ENCODE measurements around the gene WDR5. TPM values are rescaled to one million over a fixed set of nuclear protein-coding genes. Genes with fewer than 3 reads are reported as not detected.

WDR5 gene
- 25.9 and 34.3 TPM in 2 replicates for total RNA-seq (2013; cell fraction: nucleolus; rRNA removed)
- total RNA-seq (2014; rRNA removed) (27.6 and 33.2 TPM in 2 replicates), total RNA-seq (2014; rRNA removed; fragmentation: Illumina TruSeq; extraction: Trizol) (24.0 and 27.0 TPM in 2 replicates), total RNA-seq (2021) (43.7 and 43.9 TPM in 2 replicates), polyA plus RNA-seq (2011; rRNA removed) (25.5 and 29.0 TPM in 2 replicates), polyA plus RNA-seq (2014; fragmentation: Illumina TruSeq; extraction: Trizol) (30.7 and 33.1 TPM in 2 replicates), polyA plus RNA-seq (2014; fragmentation: Nextera tagmentation; extraction: Ambion mirVana) (1 to 10 TPM; 1.4 to 3.8 TPM), polyA plus RNA-seq (2014; rRNA removed) (37.1 and 44.9 TPM in 2 replicates), polyA plus RNA-seq (2016; fragmentation: Nextera tagmentation; extraction: Ambion mirVana) (10 to 100 TPM; 36.9 to 42.7 TPM), polyA minus RNA-seq (2011; rRNA and poly(A)+ RNA removed) (16.2 and 21.2 TPM in 2 replicates), Bru-seq, nascent RNA (percentile 72 among the genes with signal in this experiment), BruChase-seq, experiment 1, labeled RNA remaining after a 6-hour chase (percentile 85 among the genes with signal in this experiment), BruChase-seq, experiment 2, labeled RNA remaining after a 2-hour chase (percentile 85 among the genes with signal in this experiment)
- polyA plus RNA-seq (2011; ENCODE audit: low read depth): 13.2 TPM
- polyA plus RNA-seq (2011; cell fraction: cytosol; rRNA removed): 33.1 and 40.0 TPM in 2 replicates
- polyA plus RNA-seq (2011; cell fraction: nucleus; rRNA removed): 61.7 and 83.0 TPM in 2 replicates
- 22.4 and 23.7 TPM in 2 replicates for polyA plus RNA-seq (2012)
- 12.0 and 14.2 TPM in 2 replicates for polyA minus RNA-seq (2011; cell fraction: cytosol; rRNA and poly(A)+ RNA removed)
- 20.9 and 31.9 TPM in 2 replicates for polyA minus RNA-seq (2011; cell fraction: nucleus; rRNA and poly(A)+ RNA removed)
- long read RNA-seq, experiment 1, transcript WDR5-201 (14 exons, 3,151 nt): major isoform, 42 of 51 reads
- long read RNA-seq, experiment 1, partial matches to known transcripts: 2 of 51 reads
- long read RNA-seq, experiment 1, other reads (novel, unspliced or antisense): 7 of 51 reads
- long read RNA-seq, experiment 2, transcript WDR5-201 (14 exons, 3,151 nt): major isoform, 18 of 28 reads
- long read RNA-seq, experiment 2, partial matches to known transcripts: 5 of 28 reads
- long read RNA-seq, experiment 2, other reads (novel, unspliced or antisense): 5 of 28 reads

DNA sequence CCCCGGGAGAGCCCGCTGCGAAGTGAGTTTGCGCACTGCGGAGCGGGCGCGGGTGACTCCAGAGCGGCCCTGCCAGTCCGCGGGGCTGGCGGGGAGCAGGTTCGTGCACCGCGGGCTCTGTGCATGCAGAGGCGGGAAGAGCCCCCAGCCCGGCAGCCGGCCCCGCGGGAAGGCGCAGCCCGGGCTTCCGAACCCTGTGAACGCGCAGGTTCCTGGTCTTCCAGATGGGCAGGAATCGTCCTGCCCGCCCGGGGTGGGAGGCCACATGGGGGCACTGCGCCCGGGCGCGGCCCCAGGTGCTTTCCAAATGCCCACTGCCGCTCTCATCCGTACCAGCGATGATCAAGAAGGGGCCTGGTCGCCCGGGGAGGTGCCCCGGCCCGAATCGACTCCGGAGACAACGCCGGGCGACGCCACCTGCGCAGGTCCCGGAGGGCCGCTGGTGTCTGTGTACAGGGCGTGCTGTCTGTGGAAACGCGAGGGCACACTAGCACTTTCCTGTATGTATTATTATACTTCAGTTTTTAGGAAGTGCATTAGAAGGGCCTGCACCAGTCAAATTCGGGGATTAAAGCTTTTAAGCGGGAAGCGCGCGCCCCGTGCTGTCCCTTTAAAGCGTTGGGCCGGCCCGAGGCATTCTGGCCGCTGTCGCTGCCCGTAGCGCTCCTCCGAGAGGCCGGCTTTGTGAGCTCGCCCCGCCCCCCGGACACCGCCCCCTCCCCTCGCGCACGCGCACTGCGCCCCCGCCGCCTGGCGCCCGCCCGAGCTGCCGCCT lies at the start of gene WDR5:
WDR5 (plus strand) TSS at position 740 of the 775 bp plus-strand sequence. CDS start 3,796 bp downstream, outside the sequence.
- ChIA-PET SMC1A (ENCODE audit: uncharacterized antibody, unreplicated experiment) (interaction anchor here (0.9 to 1.1 kb wide), 2 partner anchors 12 to 29 kb away, joined by 3 to 5 read pairs; partner anchors contain the start of gene RNU6ATAC), RAD21 (ENCODE audit: unreplicated experiment) (interaction anchor here (0.7 to 1.0 kb wide), 2 partner anchors 25 to 110 kb away, joined by 5 to 7 read pairs; partner anchors contain the start of gene BRD3OS), CTCF (interaction anchor here (0.7 to 1.3 kb wide), 5 partner anchors 27 to 308 kb away, joined by 4 to 5 read pairs (median 5); partner anchors contain the start of gene RNU6ATAC), POLR2A (interaction anchor here (0.5 to 1.1 kb wide), 5 partner anchors 10 to 111 kb away, joined by 3 read pairs; partner anchors contain the start of gene RNU6ATAC)
- in situ Hi-C loops (cut with MboI): no loop called here
- peak within 1 kb of the TSS; percentile 95 for H3K9ac ChIP-seq (ENCODE audit: control insufficient read depth, insufficient read depth, low read length)
- TSS peak; percentile 93 for BruUV-seq (replicated peaks)
- peak within 1 kb of the TSS; percentile 93 for H2AFZ ChIP-seq (ENCODE audit: control insufficient read depth, low read depth, low read length)
- no peaks in the 10 kb centered on the region for H3K27me3 ChIP-seq (replicated peaks in 1 of 2; ENCODE audit: control insufficient read depth in 2 of 2, insufficient read depth in 2 of 2, low read length in 1 of 2)
- intact Hi-C loops (cut with micrococcal nuclease; ENCODE audit: unreplicated experiment): loop anchor here (2.0 kb wide), 1 partner anchor 29 kb away; the partner anchor contains the start of gene RNU6ATAC
- H3K36me3 ChIP-seq (ENCODE audit: control insufficient read depth in 2 of 2, insufficient read depth in 2 of 2, low read length in 1 of 2): no peaks in the 10 kb centered on the region; a peak in 2 of 4 replicates
- H3K4me1 ChIP-seq (ENCODE audit: control insufficient read depth, insufficient read depth, low read length): peaks cover 7% of the 10 kb centered on the region
- no peaks in the 10 kb centered on the region for H3K9me3 ChIP-seq (replicated peaks; ENCODE audit: control insufficient read depth, insufficient read depth, low read length)
- H3K27ac ChIP-seq (ENCODE audit: control insufficient read depth, insufficient read depth): peak within 1 kb of the TSS; percentile 87
- DNase-seq (ENCODE audit: low read depth, low spot score) (peak; percentile 31), ATAC-seq (peak; percentile 85), FAIRE-seq (peak; percentile 41)
- peak within 1 kb of the TSS; percentile 88 for H3K4me3 ChIP-seq
- H4K20me1 ChIP-seq (ENCODE audit: control insufficient read depth, insufficient read depth): peaks cover 4% of the 10 kb centered on the region; the same call in 1 of the 2 replicates
- peak within 1 kb of the TSS; percentile 88 for H3K4me2 ChIP-seq (ENCODE audit: control insufficient read depth, insufficient read depth)
- H3K79me2 ChIP-seq (ENCODE audit: control insufficient read depth, insufficient read depth, low read length): peaks cover 39% of the 10 kb centered on the region
- under 1% methylated on average over 55 of the region's 81 CpGs for WGBS (ENCODE audit: insufficient coverage, insufficient replicate concordance, low lambda C conversion rate, missing lambda C conversion rate)
- TF ChIP-seq, protein P1, sequence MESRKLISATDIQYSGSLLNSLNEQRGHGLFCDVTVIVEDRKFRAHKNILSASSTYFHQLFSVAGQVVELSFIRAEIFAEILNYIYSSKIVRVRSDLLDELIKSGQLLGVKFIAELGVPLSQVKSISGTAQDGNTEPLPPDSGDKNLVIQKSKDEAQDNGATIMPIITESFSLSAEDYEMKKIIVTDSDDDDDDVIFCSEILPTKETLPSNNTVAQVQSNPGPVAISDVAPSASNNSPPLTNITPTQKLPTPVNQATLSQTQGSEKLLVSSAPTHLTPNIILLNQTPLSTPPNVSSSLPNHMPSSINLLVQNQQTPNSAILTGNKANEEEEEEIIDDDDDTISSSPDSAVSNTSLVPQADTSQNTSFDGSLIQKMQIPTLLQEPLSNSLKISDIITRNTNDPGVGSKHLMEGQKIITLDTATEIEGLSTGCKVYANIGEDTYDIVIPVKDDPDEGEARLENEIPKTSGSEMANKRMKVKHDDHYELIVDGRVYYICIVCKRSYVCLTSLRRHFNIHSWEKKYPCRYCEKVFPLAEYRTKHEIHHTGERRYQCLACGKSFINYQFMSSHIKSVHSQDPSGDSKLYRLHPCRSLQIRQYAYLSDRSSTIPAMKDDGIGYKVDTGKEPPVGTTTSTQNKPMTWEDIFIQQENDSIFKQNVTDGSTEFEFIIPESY (IDR thresholded peaks at IDR 0.05): no peak
- no peak for TF ChIP-seq RAD51 (IDR thresholded peaks at IDR 0.05)
- no peak for TF ChIP-seq CREB1 (IDR thresholded peaks at IDR 0.05; ENCODE audit: low read depth)
- no peak for TF ChIP-seq JUNB (IDR thresholded peaks at IDR 0.05)
- TF ChIP-seq JUND (IDR thresholded peaks at IDR 0.05; ENCODE audit: low read depth, low read length): peak; percentile 66; the same call in 1 of the 2 replicates
- TF ChIP-seq NFYA (IDR thresholded peaks at IDR 0.05; ENCODE audit: borderline replicate concordance, low read depth, low read length): no peak
- TF ChIP-seq SIN3A (IDR thresholded peaks at IDR 0.05; ENCODE audit: low read depth, low read length): peak; percentile 60; the same call in 1 of the 2 replicates
- TF ChIP-seq SKIL (IDR thresholded peaks at IDR 0.05; ENCODE audit: low read depth, poor library complexity, severe bottlenecking): peak; percentile 40
- 0 out of 2 replicates have a peak, but pooled peaks have one; percentile 35 for TF ChIP-seq PML (IDR thresholded peaks at IDR 0.05; ENCODE audit: low read length)
- no peak for TF ChIP-seq TARDBP (IDR thresholded peaks at IDR 0.05; ENCODE audit: borderline replicate concordance)
- no peak for TF ChIP-seq MYB (IDR thresholded peaks at IDR 0.05; ENCODE audit: borderline replicate concordance, low read depth, low read length)
- TF ChIP-seq EP300 (IDR thresholded peaks at IDR 0.05; ENCODE audit: borderline replicate concordance in 1 of 2, control insufficient read depth in 1 of 2, low read depth in 2 of 2, low read length in 2 of 2): no peak
- no peak for TF ChIP-seq KAT2A (conservative IDR thresholded peaks at IDR 0.05; ENCODE audit: control insufficient read depth, low read depth, low read length)
- TF ChIP-seq TCF7 (IDR thresholded peaks at IDR 0.05; ENCODE audit: borderline replicate concordance): no peak
- TF ChIP-seq ZSCAN29 (IDR thresholded peaks at IDR 0.05): no peak

Measured in GM12878 (cell line).